Epithelial cell of proximal tubule (primary cell): Measurements from ENCODE around the gene IL22. TPM values are rescaled to one million over a fixed set of nuclear protein-coding genes. Genes with fewer than 3 reads are reported as not detected.

Experiments
- DNase-seq: peaks from one replicate; pipeline ENCODE4 v3.0.0-alpha.2; 2011; ENCODE audit warnings: low read depth
- H3K4me3 ChIP-seq: 2 replicates; pipeline ENCODE4 v1.5.1; 2011; ENCODE audit warnings: low read depth, mild to moderate bottlenecking, low read length
- total RNA-seq: library from RNA; depleted of rRNA; stranded (reverse); fragments of >200 nt; gene quantifications from 2 replicates; pipeline ENCODE4 v1.2.3, GENCODE V29; 2015
- TF ChIP-seq, protein P1 (sequence below): conservative IDR thresholded peaks from 2 replicates; pipeline ENCODE4 v1.5.1; 2012; ENCODE audit warnings: low read depth, mild to moderate bottlenecking, low read length

The IL22 gene
- total RNA-seq, 1 donor from 2014 or later, result not detected

DNA sequence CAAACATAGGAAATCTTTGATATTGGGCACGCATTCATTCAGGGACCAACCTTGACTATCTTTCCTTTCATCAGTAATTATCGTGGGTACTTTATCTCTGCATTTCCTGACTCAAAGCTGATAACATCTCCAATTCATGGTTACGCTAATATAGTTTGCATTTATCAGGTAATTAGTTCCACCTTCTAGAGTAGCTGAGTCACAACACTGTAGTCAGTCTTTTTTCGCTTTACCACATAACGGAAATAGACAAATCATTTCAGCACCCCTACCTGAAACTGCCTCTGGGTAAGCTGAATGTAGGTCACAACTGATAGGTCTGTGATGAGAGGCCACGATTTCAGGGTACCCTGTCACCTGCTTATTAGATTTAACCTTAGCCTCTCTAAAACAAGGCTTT lies 36.7 kb upstream of the IL22 start:
- no peak for DNase-seq
- no peak overlapping the region for H3K4me3 ChIP-seq
- TF ChIP-seq, protein P1, sequence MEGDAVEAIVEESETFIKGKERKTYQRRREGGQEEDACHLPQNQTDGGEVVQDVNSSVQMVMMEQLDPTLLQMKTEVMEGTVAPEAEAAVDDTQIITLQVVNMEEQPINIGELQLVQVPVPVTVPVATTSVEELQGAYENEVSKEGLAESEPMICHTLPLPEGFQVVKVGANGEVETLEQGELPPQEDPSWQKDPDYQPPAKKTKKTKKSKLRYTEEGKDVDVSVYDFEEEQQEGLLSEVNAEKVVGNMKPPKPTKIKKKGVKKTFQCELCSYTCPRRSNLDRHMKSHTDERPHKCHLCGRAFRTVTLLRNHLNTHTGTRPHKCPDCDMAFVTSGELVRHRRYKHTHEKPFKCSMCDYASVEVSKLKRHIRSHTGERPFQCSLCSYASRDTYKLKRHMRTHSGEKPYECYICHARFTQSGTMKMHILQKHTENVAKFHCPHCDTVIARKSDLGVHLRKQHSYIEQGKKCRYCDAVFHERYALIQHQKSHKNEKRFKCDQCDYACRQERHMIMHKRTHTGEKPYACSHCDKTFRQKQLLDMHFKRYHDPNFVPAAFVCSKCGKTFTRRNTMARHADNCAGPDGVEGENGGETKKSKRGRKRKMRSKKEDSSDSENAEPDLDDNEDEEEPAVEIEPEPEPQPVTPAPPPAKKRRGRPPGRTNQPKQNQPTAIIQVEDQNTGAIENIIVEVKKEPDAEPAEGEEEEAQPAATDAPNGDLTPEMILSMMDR, result no peak

GRCh38 chr12:68287106-68287505 lies 33.7 kb upstream of the IL22 start:
- DNase-seq, result no peak
- H3K4me3 ChIP-seq, result no peak overlapping the region
- TF ChIP-seq, protein P1, result no peak

DNA sequence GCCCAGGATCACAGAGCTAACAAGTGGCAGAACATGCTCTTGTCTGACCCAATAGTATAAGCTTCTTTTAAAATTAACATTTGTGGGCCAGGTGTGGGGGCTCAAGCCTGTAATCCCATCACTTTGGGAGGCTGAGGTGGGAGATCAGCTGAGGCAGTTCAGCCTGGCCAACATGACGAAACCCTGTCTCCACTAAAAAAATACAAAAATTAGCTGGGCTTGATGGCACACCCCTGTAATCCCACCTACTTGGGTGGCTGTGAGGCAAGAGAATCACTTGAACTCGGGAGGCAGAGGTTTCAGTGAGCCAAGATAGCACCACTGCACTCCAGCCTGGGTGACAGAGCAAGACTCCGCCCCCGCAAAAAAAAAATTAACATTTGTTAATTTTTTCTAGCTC lies 33.0 kb upstream of the IL22 start:
- no peak for DNase-seq
- H3K4me3 ChIP-seq, result no peak overlapping the region
- TF ChIP-seq, protein P1, result no peak

GRCh38 chr12:68285541-68285940 lies 32.1 kb upstream of the IL22 start:
- no peak overlapping the region for H3K4me3 ChIP-seq
- TF ChIP-seq, protein P1, result no peak

GRCh38 chr12:68281322-68282077 lies 28.1 kb upstream of the IL22 start:
- H3K4me3 ChIP-seq, result no peak overlapping the region
- no peak for DNase-seq
- TF ChIP-seq, protein P1, result no peak

More at GRCh38 chr12:68285541-68285940, 32.1 kb upstream of the IL22 start:
- no peak for DNase-seq

GRCh38 chr12:68280240-68280639 lies 26.8 kb upstream of the IL22 start:
- no peak for DNase-seq
- no peak overlapping the region for H3K4me3 ChIP-seq
- TF ChIP-seq, protein P1, result no peak
